ENCODE measurements around the gene RAP1GDS1.

The RAP1GDS1 gene

GRCh38 chr4:98369322-98369721 lies 108.1 kb downstream of the RAP1GDS1 start:
- peaks cover 9% of the 10 kb centered on the region for H3K4me1 ChIP-seq (ENCODE audit: control insufficient read depth, insufficient read depth, low read length)
- H3K9ac ChIP-seq (ENCODE audit: low read length): no peak overlapping the region
- H3K27me3 ChIP-seq (ENCODE audit: control insufficient read depth, insufficient read depth, low read length): no peaks in the 10 kb centered on the region
- H3K36me3 ChIP-seq (ENCODE audit: control insufficient read depth, insufficient read depth, low read length): no peaks in the 10 kb centered on the region
- no peak overlapping the region for H3K4me3 ChIP-seq (ENCODE audit: low read length)
- H3K9me3 ChIP-seq (ENCODE audit: control insufficient read depth, low read length): no peaks in the 10 kb centered on the region

DNA sequence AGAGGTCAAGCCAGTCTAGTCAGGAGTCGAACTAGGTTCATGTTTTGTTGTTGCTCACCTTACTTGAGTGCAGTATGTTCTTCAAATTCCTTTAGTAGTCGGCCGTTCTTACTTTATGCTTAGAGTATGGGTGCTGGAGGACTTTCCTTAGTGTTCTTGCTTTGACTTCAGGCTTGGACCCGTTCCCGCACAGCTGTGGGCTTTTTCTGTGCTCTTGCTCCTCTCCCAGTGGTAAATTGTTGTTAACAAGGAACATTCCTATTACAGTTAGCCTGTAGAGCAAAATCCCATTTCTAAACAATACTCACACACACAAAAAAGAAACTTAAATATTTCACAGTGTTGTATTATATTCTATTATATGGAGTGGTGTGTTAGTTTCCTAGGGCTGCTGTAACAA lies 113.5 kb downstream of the RAP1GDS1 start:
- Histone ChIP-seq H3K4me3 (ENCODE audit: low read length) (no peak overlapping the region), H3K9ac (ENCODE audit: low read length) (no peak overlapping the region), H3K27me3 (ENCODE audit: control insufficient read depth, insufficient read depth, low read length) (no peaks in the 10 kb centered on the region), H3K4me1 (ENCODE audit: control insufficient read depth, insufficient read depth, low read length) (peaks cover 9% of the 10 kb centered on the region), H3K9me3 (ENCODE audit: control insufficient read depth, low read length) (no peaks in the 10 kb centered on the region), H3K36me3 (ENCODE audit: control insufficient read depth, insufficient read depth, low read length) (no peaks in the 10 kb centered on the region)

GRCh38 chr4:98377559-98377958 lies 116.4 kb downstream of the RAP1GDS1 start:
- Histone ChIP-seq H3K36me3 (ENCODE audit: control insufficient read depth, insufficient read depth, low read length) (no peaks in the 10 kb centered on the region), H3K4me1 (ENCODE audit: control insufficient read depth, insufficient read depth, low read length) (peaks cover 4% of the 10 kb centered on the region), H3K4me3 (ENCODE audit: low read length) (no peak overlapping the region), H3K27me3 (ENCODE audit: control insufficient read depth, insufficient read depth, low read length) (no peaks in the 10 kb centered on the region), H3K9me3 (ENCODE audit: control insufficient read depth, low read length) (no peaks in the 10 kb centered on the region), H3K9ac (ENCODE audit: low read length) (no peak overlapping the region)

GRCh38 chr4:98381306-98381705 lies 120.1 kb downstream of the RAP1GDS1 start:
- H3K9me3 ChIP-seq (ENCODE audit: control insufficient read depth, low read length): no peaks in the 10 kb centered on the region
- no peaks in the 10 kb centered on the region for H3K27me3 ChIP-seq (ENCODE audit: control insufficient read depth, insufficient read depth, low read length)
- no peak overlapping the region for H3K9ac ChIP-seq (ENCODE audit: low read length)
- no peaks in the 10 kb centered on the region for H3K4me1 ChIP-seq (ENCODE audit: control insufficient read depth, insufficient read depth, low read length)
- H3K36me3 ChIP-seq (ENCODE audit: control insufficient read depth, insufficient read depth, low read length): no peaks in the 10 kb centered on the region
- no peak overlapping the region for H3K4me3 ChIP-seq (ENCODE audit: low read length)

- Histone ChIP-seq H3K4me3 (ENCODE audit: low read length) (no peak overlapping the region), H3K9me3 (ENCODE audit: control insufficient read depth, low read length) (no peaks in the 10 kb centered on the region), H3K4me1 (ENCODE audit: control insufficient read depth, insufficient read depth, low read length) (no peaks in the 10 kb centered on the region), H3K36me3 (ENCODE audit: control insufficient read depth, insufficient read depth, low read length) (no peaks in the 10 kb centered on the region), H3K9ac (ENCODE audit: low read length) (no peak overlapping the region), H3K27me3 (ENCODE audit: control insufficient read depth, insufficient read depth, low read length) (no peaks in the 10 kb centered on the region)
Measured at GRCh38 chr4:98383431-98384106, 122.4 kb downstream of the RAP1GDS1 start.

- H3K9ac ChIP-seq (ENCODE audit: low read length): no peak overlapping the region
- no peaks in the 10 kb centered on the region for H3K27me3 ChIP-seq (ENCODE audit: control insufficient read depth, insufficient read depth, low read length)
- no peak overlapping the region for H3K4me3 ChIP-seq (ENCODE audit: low read length)
- H3K4me1 ChIP-seq (ENCODE audit: control insufficient read depth, insufficient read depth, low read length): no peaks in the 10 kb centered on the region
- no peaks in the 10 kb centered on the region for H3K9me3 ChIP-seq (ENCODE audit: control insufficient read depth, low read length)
- H3K36me3 ChIP-seq (ENCODE audit: control insufficient read depth, insufficient read depth, low read length): no peaks in the 10 kb centered on the region
Measured at GRCh38 chr4:98385831-98386230, 124.6 kb downstream of the RAP1GDS1 start.

GRCh38 chr4:98387345-98388026 lies 126.3 kb downstream of the RAP1GDS1 start:
- Histone ChIP-seq H3K9ac (ENCODE audit: low read length) (no peak overlapping the region), H3K4me3 (ENCODE audit: low read length) (no peak overlapping the region), H3K9me3 (ENCODE audit: control insufficient read depth, low read length) (no peaks in the 10 kb centered on the region), H3K27me3 (ENCODE audit: control insufficient read depth, insufficient read depth, low read length) (no peaks in the 10 kb centered on the region), H3K4me1 (ENCODE audit: control insufficient read depth, insufficient read depth, low read length) (no peaks in the 10 kb centered on the region), H3K36me3 (ENCODE audit: control insufficient read depth, insufficient read depth, low read length) (no peaks in the 10 kb centered on the region)

- Histone ChIP-seq H3K9ac (ENCODE audit: low read length) (no peak overlapping the region), H3K36me3 (ENCODE audit: control insufficient read depth, insufficient read depth, low read length) (no peaks in the 10 kb centered on the region), H3K9me3 (ENCODE audit: control insufficient read depth, low read length) (no peaks in the 10 kb centered on the region), H3K4me1 (ENCODE audit: control insufficient read depth, insufficient read depth, low read length) (no peaks in the 10 kb centered on the region), H3K27me3 (ENCODE audit: control insufficient read depth, insufficient read depth, low read length) (no peaks in the 10 kb centered on the region), H3K4me3 (ENCODE audit: low read length) (no peak overlapping the region)
Measured at GRCh38 chr4:98394134-98394533, 132.9 kb downstream of the RAP1GDS1 start.

- Histone ChIP-seq H3K9me3 (ENCODE audit: control insufficient read depth, low read length) (no peaks in the 10 kb centered on the region), H3K36me3 (ENCODE audit: control insufficient read depth, insufficient read depth, low read length) (no peaks in the 10 kb centered on the region), H3K27me3 (ENCODE audit: control insufficient read depth, insufficient read depth, low read length) (no peaks in the 10 kb centered on the region), H3K4me1 (ENCODE audit: control insufficient read depth, insufficient read depth, low read length) (no peaks in the 10 kb centered on the region), H3K9ac (ENCODE audit: low read length) (no peak overlapping the region), H3K4me3 (ENCODE audit: low read length) (no peak overlapping the region)
Measured at GRCh38 chr4:98399915-98400314, 138.7 kb downstream of the RAP1GDS1 start.

- Histone ChIP-seq H3K4me1 (ENCODE audit: control insufficient read depth, insufficient read depth, low read length) (no peaks in the 10 kb centered on the region), H3K36me3 (ENCODE audit: control insufficient read depth, insufficient read depth, low read length) (no peaks in the 10 kb centered on the region), H3K4me3 (ENCODE audit: low read length) (no peak overlapping the region), H3K9ac (ENCODE audit: low read length) (no peak overlapping the region), H3K27me3 (ENCODE audit: control insufficient read depth, insufficient read depth, low read length) (no peaks in the 10 kb centered on the region), H3K9me3 (ENCODE audit: control insufficient read depth, low read length) (no peaks in the 10 kb centered on the region)
Measured at GRCh38 chr4:98406819-98407218, 145.6 kb downstream of the RAP1GDS1 start.

GRCh38 chr4:98411731-98412130 lies 150.5 kb downstream of the RAP1GDS1 start:
- no peaks in the 10 kb centered on the region for H3K36me3 ChIP-seq (ENCODE audit: control insufficient read depth, insufficient read depth, low read length)
- no peaks in the 10 kb centered on the region for H3K4me1 ChIP-seq (ENCODE audit: control insufficient read depth, insufficient read depth, low read length)
- no peaks in the 10 kb centered on the region for H3K27me3 ChIP-seq (ENCODE audit: control insufficient read depth, insufficient read depth, low read length)
- H3K9me3 ChIP-seq (ENCODE audit: control insufficient read depth, low read length): no peaks in the 10 kb centered on the region
- H3K9ac ChIP-seq (ENCODE audit: low read length): no peak overlapping the region
- H3K4me3 ChIP-seq (ENCODE audit: low read length): no peak overlapping the region

GRCh38 chr4:98416844-98417243 lies 155.7 kb downstream of the RAP1GDS1 start:
- Histone ChIP-seq H3K27me3 (ENCODE audit: control insufficient read depth, insufficient read depth, low read length) (no peaks in the 10 kb centered on the region), H3K4me3 (ENCODE audit: low read length) (no peak overlapping the region), H3K4me1 (ENCODE audit: control insufficient read depth, insufficient read depth, low read length) (no peaks in the 10 kb centered on the region), H3K36me3 (ENCODE audit: control insufficient read depth, insufficient read depth, low read length) (no peaks in the 10 kb centered on the region), H3K9me3 (ENCODE audit: control insufficient read depth, low read length) (no peaks in the 10 kb centered on the region), H3K9ac (ENCODE audit: low read length) (no peak overlapping the region)
